ENCODE results near the gene ARHGAP42.

ARHGAP42 gene

DNA sequence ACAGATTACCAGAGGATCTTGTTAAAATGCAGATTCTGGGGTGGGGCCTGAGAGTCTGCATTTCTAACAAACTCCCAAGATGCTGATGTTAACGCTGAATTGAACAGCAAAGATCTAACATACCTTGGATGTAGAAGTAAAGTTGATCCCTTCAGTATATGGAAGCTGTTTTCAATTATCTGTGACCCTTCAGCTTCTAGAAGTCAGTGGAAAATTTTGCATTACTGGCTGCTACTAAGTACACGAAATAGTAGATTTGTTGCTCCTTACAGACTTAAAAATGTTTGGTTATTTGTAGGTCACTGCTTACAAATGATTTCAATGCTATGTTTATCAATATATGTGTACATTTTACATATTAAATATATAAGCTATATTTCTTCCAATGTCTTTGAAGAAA, 107.4 kb downstream of the ARHGAP42 start:
- DNase-seq (ENCODE audit: extremely low read depth in 1 of 2, low read depth in 1 of 2): no peak

DNA sequence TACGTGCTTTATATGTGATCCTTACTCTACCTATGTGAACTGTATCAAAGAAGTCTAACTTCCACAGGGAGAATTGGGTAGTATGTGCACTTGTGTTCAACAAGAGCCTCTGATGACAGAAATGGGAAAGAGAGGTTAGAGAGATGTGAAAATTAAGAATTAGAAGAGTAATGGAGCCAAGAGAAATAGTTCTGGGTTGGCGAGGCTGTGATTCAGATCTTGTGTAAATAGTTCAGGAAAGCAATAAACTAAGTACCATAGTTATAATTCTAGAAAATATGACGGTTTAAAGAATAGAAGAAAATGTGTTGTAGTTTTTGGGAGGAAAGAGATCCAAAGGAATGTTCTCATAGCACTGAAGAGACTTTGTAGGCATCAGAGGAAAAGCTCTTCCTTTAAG, 112.4 kb downstream of the ARHGAP42 start:
- no peak for DNase-seq (ENCODE audit: extremely low read depth in 1 of 2, low read depth in 1 of 2)

DNA sequence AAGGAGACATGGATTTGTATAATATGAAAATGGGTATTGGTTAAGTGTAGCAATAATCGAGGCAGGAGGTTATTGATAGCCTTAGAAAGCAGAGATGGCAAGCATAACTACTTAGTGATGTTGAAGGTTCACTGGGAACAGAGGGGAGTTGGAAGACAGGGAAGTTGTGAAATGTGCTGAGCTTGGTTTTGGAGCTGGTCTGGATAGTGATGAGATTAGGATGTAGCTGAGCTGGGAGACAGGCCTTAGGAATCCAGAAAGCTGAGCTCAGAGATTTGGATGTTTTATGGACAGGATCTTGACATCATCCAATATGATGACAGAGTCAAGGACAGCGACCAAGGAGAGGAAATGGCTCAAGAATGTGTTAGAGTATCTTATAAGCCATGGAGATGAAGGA, 113.1 kb downstream of the ARHGAP42 start:
- DNase-seq (ENCODE audit: extremely low read depth in 1 of 2, low read depth in 1 of 2): no peak

DNA sequence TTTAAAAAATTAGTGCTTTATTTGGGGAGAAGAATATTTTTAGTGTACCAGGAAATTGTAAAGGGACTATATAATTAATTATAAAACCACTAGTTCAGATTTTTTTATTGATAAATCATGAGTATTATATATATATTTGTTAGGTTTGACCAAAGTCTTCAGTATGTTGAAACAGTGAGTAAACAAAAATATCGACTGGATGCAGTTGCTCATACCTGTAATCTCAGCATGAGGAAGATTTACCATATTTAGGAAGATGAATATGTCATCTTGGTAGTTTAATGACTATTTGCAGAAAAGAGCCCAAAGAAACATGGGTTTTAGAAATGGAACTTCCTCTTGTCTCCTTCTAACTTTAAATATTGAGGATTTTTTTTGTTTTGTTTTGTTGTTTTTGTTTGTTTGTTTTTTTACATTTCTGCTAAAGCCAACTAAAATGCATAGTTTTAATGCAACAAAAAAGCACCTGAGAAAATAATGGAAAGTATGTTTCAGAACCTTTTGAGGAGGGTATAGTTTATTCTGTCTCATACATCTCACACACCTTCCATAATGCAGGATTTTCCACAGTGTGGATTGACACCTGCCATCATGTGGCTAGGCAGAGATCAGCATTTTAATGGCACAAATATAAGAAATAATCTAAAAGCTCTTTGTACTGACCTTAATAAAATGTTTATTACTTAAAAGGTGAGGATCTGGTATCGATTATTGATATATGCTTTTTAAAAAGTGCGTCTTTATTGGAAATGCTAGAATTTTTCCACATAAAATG, 114.3 kb downstream of the ARHGAP42 start:
- DNase-seq (ENCODE audit: extremely low read depth in 1 of 2, low read depth in 1 of 2): no peak

DNA sequence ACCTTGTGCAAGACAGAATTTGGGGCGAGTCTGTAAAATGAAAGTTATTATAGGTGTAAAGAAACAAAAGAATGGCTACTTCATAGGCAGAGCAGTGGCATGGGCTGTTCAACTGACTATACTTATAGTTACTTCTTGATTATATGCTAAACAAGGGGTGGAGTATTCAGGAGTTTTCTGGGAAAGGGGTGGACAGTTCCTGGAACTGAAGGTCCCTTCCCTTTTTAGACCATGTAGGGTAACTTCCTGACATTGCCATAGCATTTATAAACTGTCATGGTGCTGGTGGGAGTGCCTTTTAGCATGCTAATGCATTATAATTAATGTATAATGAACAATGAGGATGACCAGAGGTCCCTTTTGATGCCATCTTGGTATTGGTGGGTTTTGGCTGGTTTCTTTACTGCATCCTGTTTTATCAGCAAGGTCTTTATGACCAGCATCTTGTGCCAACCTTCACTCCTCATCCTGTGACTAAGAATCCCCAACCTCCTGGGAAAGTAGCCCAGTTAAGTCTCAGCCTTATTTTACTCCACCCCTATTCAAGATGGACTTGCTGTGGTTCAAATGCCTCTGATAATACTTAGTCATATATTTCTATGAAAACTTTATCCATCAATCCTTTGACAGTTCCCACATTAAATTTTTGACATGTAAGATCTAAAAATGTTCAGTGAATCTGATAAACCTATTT, 118.6 kb downstream of the ARHGAP42 start:
- no peak for DNase-seq (ENCODE audit: extremely low read depth in 1 of 2, low read depth in 1 of 2)

DNA sequence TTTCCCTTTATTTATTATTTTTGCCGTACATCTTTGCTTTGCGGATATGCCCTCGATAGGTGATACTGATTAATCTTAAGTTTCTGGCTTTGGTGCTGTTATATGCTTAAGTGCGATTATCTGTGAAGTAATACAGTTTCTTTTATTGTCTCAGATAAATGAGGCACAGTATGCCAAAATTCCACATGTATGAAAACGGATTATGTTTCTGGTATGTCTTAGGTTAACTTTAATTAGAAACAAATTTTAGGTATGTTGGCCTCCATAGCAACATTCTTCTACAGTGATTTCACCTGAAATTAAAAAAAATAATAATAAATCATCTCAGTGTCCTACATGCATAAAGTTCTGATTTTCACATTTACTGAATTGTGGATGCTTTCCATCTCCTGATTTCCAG, 119.2 kb downstream of the ARHGAP42 start:
- no peak for DNase-seq (ENCODE audit: extremely low read depth in 1 of 2, low read depth in 1 of 2)

DNA sequence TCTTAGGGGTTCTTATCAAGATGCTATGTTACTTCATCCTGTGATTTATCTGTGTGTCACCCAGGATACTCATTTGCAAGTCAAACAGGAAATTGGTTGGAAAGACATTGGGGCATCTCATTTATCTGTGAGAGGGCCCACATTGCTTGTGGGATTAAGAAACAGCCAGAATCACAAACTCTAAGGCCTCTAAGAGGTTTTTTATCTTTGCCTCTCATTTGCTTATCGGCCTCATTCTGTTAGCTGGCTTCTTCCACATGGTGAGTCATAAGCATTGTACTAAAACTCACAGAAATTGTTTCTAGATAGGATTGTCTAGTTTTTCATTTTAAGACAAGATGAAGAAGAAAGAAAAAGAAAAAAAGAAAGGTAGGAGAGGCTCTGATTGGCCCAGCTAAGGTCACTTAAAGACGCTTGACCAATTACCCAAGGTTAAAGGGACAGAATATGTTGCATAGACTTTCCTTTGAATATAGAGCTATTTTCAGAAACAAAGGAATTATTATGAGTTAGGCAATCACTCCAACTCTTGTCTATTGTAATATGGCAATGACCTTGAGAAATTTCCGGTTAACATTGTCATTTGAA, 121.9 kb downstream of the ARHGAP42 start:
- DNase-seq (ENCODE audit: extremely low read depth in 1 of 2, low read depth in 1 of 2): no peak

DNA sequence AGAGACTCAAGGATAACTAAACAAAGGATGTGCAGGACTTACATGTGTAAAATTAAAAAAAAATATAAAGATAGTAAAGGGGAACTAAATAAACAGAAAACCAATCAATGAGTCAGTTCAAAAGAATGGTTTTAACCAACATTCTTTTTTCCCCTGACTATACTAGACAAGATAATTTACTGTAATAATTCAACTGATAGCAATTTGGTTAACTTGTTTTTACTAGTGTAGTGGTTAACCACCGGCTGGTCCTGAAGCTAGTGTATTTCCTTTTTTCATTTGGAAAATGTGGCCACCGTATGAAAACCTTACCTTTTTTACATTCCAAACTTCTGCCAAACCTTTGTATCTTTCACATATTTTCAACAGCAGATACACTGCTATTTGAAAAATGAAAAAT, 123.1 kb downstream of the ARHGAP42 start:
- DNase-seq (ENCODE audit: extremely low read depth in 1 of 2, low read depth in 1 of 2): no peak

DNA sequence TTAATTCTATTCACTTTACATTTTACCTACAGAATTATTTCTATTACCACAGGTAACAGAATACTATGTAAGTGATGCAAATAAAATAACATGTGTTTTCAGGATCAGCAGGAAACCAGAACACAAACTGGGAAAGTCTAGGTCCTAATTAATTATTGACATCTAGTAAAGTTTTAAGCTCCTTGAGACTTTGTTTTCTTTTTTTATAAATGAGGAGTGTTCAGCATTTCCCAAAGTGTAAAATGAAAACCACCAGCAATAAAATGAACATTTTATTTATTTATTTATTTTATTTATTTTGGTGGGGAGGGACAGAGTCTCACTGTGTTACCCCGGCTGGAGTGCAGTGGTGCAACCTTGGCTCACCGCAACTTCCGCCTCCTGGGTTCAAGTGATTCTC, 123.6 kb downstream of the ARHGAP42 start:
- no peak for DNase-seq (ENCODE audit: extremely low read depth in 1 of 2, low read depth in 1 of 2)

DNA sequence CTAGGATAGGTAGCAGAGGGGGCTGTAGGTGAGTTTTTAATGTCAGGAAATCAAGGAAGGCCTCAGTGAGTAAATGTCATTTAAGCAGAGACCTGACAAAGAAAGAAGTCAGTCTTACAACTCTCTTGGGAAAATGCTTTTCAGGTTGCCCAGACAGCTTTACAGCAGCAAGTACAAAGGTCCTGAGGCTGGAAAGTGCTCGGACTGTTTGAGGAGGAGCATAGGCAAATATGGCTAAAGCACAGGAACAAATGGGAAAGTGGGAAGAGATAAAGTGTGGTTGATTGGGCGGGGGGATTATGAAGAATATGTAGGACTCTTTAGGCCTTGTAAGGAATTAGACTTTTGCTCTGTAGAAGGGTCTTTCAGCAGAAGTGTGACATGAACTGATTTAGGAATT, 125.4 kb downstream of the ARHGAP42 start:
- no peak for DNase-seq (ENCODE audit: extremely low read depth in 1 of 2, low read depth in 1 of 2)

DNA sequence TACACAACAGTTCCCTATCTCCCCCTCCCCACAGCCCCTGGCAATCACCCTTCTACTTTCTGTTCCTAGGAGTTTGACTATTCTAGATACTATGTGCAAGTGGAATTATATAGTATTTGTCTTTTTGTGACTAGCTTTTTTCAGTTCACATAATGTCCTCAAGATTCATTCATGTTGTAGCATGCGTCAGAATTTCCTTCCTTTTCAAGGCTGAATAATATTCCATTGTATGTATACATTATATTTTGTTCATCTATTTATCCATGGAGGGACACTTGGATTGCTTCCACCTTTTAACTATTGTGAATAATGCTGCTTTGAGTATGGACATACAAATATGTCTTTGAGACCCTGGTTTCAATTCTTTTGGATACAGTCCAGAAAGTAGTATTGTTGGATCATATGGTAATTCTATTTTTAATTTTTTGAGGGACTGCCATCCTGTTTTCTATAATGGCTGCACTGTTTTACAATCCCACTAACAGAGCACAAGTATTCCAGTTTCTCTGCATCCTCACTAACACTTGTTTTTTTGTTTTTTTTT, 128.8 kb downstream of the ARHGAP42 start:
- no peak for DNase-seq (ENCODE audit: extremely low read depth in 1 of 2, low read depth in 1 of 2)

DNA sequence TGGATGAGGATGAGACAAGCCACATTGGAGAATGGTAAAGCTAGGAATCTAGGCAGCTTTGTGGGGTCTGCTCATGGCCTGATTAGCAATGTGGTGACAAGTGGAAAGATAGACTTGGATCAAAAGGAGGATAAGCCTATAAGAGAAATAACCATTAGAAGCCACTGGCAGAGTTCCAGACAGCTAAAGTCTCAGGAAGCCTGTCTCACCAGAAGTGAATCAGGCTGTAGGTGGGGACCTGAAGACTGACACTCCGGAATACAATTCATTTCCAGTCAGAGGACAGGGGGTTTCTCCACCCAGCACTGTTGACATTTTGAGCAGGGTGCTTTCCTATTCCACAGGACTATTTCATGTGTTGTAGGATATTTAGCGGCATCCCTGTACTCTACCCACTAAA, 129.7 kb downstream of the ARHGAP42 start:
- DNase-seq (ENCODE audit: extremely low read depth in 1 of 2, low read depth in 1 of 2): no peak

DNA sequence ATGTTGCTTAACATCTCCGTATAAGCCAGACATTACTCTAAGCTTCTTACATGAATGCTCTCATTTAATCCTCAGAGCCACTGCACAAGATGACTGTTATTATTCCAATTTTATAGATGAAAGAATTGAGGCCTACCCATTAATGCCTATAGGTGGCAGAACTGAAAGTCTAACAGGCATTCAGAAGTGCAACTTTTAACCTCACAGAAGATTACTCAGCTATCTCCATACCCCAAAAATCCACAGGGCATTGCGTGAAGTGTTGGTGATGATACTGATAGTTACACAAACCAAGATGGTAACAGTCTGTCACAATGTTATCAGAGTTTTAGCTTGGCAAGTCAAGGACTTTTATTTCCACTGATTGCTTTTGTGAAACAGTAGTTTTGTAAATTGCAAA, 130.5 kb downstream of the ARHGAP42 start:
- no peak for DNase-seq (ENCODE audit: extremely low read depth in 1 of 2, low read depth in 1 of 2)

DNA sequence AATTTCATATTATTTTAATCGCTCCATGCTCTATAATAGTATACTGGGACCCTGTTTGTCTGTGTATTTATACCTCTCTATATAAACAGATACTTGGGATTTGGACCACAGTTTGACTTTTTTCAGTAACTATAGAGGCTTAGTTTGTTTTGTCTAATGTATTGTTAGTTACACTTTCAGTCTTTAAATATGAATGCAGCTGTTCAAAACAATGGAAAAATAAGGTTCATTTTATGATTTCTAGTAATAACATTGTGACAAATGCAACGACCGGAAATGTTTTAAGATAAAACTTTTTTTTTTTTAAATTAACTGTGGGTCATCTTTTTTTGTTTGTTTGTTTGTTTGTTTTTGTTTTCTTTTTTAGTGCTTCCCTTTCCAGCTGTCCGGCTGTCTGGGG, 133.5 kb downstream of the ARHGAP42 start:
- no peak for DNase-seq (ENCODE audit: extremely low read depth in 1 of 2, low read depth in 1 of 2)

DNA sequence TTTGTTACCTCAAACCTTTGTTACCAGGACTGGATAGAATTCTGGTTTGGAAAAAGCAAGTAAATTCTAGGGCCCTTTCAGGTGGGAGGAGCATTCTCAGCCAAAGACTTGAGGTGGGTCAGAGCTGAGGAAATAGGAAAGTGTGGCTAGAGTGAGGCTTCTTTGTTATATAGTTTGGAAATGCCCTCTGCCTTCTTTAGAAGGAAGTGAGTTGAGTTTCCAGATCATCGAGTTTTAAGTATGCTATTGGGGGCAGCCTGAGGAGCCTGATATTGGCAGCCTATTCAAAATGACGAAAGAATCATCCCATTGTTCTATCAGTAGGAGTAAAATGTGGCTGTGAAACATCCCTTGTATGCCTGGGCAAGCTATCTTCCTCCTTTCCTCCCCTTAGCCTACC, 134.1 kb downstream of the ARHGAP42 start:
- no peak for DNase-seq (ENCODE audit: extremely low read depth in 1 of 2, low read depth in 1 of 2)

DNA sequence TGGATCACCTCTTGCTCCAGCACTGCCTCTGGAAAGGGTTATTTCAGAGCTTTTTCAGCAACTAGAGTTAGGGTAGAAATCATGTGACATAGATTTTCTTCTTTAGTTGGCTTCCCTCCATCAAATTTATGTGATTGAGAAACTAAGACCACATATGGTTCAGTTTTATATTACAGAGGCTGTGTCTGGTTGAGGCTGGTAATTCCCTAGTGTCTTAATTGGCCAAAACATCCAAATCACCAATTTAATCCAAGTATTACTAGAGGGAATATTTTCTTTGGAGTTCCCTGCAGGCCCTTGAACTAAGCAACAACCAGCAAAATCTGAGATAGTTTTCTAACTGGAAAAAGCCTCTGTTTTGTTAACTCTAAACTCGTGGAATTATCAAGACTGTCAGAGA, 136.3 kb downstream of the ARHGAP42 start:
- no peak for DNase-seq (ENCODE audit: extremely low read depth in 1 of 2, low read depth in 1 of 2)

DNA sequence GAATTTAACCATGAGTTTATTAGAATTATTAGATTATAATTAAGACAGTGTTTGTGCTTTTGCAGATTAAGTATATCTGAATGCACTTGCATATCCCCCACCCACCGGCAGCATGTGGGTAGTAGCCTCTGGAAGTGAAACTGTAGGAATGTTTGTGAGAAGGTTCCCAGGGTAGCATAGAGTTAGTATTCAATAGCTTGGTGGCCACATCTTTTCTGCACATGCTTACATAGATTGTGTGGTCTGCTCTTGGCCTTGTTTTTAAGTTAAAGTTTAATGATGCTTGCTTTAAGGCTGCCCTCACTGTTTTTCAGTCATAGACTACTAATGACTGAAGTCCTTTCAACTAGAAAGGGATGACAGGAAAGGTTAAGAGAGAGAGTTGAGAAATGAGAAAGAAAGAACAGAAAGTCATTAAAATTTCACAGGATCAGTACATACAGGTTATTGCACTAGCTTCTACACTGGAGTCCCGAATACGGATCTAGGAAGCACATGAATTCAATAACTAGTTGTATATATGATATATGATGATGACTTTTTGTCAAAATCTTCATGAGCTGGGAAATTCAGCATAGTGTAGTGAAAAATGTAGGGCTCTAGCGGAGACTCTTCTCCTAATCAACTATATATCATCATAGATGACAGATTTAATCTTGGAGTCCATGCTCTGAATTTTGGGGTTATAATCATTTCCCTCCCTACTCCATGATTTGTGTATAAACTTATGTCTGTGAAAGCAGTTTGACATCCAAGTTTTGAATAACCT, 137.1 kb downstream of the ARHGAP42 start:
- no peak for DNase-seq (ENCODE audit: extremely low read depth in 1 of 2, low read depth in 1 of 2)

DNA sequence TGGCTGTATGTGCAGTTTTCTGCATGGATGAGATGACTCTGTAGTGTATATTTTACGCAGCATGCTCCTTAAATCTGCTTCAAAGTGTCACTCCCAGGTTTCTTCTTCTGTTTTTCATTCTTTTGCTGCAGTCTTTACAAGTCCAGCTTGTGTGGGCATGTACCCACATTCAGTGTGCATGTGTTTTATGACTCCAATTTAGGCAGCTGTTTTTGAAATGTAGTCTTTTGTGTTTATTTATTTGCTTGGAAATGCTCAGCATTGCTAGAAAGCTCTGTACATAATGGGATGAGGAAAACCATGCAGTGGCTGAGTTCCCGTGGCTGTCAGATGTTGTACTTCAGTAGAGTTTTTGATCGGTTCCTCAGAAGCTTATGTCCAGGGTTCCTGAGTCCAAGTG, 138.5 kb downstream of the ARHGAP42 start:
- no peak for DNase-seq (ENCODE audit: extremely low read depth in 1 of 2, low read depth in 1 of 2)

DNA sequence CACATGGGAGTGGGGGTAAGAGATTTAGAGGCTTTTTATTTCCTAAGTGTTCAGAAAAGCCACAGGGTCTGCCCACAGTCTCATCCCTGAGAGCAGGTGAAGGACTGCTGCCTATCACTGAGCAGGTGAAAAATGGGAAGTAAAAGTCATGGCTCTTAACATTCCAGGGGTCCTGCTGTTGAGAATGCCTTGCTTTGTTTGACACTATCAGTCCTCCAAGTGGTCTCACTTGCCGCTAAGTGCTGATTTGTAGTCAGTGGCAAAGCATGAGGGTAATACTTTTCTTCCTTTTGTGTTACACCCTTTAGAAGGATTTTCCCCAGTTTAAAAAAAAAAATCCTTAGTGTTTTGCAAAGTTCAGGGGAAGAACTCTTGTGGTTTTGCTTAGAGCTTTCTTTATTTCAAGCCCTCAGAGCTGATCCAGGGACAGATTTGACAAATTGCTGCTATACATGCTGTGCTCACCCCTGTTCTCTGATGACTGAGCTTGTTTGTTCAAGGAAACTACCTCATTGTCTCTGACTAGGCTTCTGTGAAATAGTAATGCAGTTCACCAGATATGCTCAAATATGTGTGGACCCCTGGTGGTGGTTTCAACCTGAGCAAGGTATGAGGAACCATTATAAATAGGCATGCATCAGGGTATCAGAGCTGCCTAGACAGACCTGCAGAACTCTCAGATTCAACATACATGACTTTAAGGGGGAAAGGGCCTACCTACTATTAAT, 141.0 kb downstream of the ARHGAP42 start:
- DNase-seq (ENCODE audit: extremely low read depth in 1 of 2, low read depth in 1 of 2): no peak

DNA sequence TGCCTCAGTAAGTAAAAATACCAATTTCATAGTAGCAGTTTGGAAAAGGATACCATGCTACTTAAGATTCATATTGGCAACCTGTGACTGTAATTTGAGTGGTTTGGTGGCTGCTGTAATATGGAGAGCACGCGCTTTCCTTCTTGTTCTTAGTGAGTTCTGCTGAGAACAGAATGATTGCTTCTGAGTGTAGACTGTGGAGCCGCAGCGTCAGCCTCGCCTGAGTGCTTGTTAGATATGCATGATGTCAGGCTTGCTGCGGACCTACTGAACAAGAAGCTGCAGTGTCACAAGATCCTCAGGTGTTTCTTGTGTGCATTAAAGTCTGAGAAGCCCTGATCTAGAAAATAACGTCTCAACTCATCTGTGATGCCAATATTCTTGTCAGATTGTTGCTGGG, 143.2 kb downstream of the ARHGAP42 start:
- no peak for DNase-seq (ENCODE audit: extremely low read depth in 1 of 2, low read depth in 1 of 2)
